IgD-negative memory B cell (primary cell): ENCODE results near the gene RSRC1. TPM values are rescaled to one million over a fixed set of nuclear protein-coding genes. Genes with fewer than 3 reads are reported as not detected.
A peak's percentile ranks its signal among the peaks of the same experiment; 100 is the strongest.
"Not testable (repeated sequence)": the region's sequence is repeated elsewhere in the genome, so short reads cannot be mapped to it uniquely, and the experiment has no call there.

ENCODE experiments used
- H3K27ac Mint-ChIP-seq, 3 donors: one replicate each; pipeline ENCODE4 v1.8.0; 2020 to 2022; ENCODE audit warnings: mild to moderate bottlenecking in 3 of 3, mixed read lengths in 3 of 3, moderate library complexity in 1 of 3
- H3K27me3 Mint-ChIP-seq: one replicate; pipeline ENCODE4 v1.8.0; 2021; ENCODE audit warnings: mixed read lengths
- H3K36me3 Mint-ChIP-seq: one replicate; pipeline ENCODE4 v1.8.0; 2020; ENCODE audit warnings: mild to moderate bottlenecking, mixed read lengths
- H3K4me1 Mint-ChIP-seq, 3 donors: one replicate each; pipeline ENCODE4 v1.8.0; 2020 to 2022; ENCODE audit warnings: mixed read lengths in 3 of 3, mild to moderate bottlenecking in 1 of 3
- H3K4me3 Mint-ChIP-seq, 4 donors: one replicate each; pipeline ENCODE4 v1.8.0; 2020 to 2022; ENCODE audit warnings: mild to moderate bottlenecking in 4 of 4, mixed read lengths in 4 of 4, moderate library complexity in 3 of 4
- H3K9me3 Mint-ChIP-seq, 3 donors: one replicate each; pipeline ENCODE4 v1.8.0; 2020 to 2021; ENCODE audit warnings: mixed read lengths in 3 of 3, mild to moderate bottlenecking in 1 of 3
- polyA plus RNA-seq: library from polyadenylated mRNA; unstranded; fragments of 300-500 nt; fragmentation: Illumina TruSeq; gene quantifications from one replicate; pipeline ENCODE4 v1.2.3, GENCODE V29; 2021

Gene RSRC1
- polyA plus RNA-seq, 1 donor from 2014 or later: 42.3 TPM

DNA sequence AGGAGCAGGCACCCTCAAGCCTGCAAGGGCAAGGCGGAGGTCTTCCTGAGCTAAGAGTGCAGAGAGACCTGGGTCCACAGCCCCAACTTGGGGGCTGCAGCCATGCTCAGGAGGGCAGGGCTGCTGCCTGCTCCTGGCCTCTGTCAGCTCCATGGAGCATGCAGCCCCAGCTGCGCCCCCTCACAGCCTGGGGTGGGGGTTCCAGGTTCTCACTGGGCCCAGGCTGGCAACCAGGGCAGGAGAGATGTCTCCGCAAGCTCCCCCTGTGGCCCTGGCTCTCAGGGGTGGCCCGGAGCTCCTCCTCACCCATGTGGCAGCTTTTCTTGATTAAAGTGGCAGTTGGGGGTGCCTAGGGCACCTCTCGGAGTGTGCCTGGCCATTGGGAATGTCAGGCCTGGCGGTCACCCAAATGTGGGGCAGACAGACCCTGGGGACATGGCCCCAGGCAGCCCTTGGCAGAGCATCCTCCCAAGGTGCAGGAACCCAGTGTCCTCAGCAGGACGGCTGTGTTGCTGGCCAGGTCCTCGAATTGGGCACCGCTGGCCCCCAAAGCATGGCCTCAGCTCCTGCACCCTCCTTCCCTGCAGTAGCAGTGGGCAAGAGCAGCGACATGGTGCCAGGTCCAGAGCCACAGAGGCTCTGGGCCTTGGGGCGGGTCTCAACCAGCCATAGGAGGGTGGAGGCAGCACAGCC, 251.0 kb downstream of the RSRC1 start:
- Mint-ChIP-seq H3K4me1 (peaks cover 0 to 4% (median 2%) of the 10 kb centered on the region in 3 donors), H3K27ac (no peak overlapping the region), H3K27me3 (no peaks in the 10 kb centered on the region), H3K36me3 (peaks cover 13% of the 10 kb centered on the region), H3K4me3 (no peak overlapping the region), H3K9me3 (peaks cover 0 to 8% (median 2%) of the 10 kb centered on the region in 3 donors)

DNA sequence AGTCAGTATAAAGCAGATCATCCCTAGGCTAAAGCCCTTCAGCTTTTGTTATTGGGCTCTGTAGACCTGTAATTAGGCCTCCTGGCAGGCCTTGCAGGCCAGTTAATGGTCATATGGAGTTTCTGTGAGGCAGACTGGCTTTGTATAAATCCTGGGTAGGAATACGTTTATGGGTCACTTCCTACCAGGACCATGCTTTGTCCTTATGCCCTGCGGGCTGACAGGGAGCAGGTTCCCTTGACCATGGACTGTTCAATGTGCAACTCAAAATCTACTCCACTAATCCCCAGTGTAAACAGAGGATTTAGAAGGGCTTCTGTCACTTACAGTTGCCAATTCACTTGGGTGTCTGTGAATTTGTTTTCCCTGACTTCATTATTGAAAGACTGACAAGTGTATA, 258.4 kb downstream of the RSRC1 start:
- no peaks in the 10 kb centered on the region for H3K27me3 Mint-ChIP-seq
- no peak overlapping the region for H3K27ac Mint-ChIP-seq
- peaks cover 0 to 8% (median 0%) of the 10 kb centered on the region in 3 donors for H3K9me3 Mint-ChIP-seq
- no peak overlapping the region for H3K4me3 Mint-ChIP-seq
- no peaks in the 10 kb centered on the region for H3K4me1 Mint-ChIP-seq
- H3K36me3 Mint-ChIP-seq: peaks cover 1% of the 10 kb centered on the region

DNA sequence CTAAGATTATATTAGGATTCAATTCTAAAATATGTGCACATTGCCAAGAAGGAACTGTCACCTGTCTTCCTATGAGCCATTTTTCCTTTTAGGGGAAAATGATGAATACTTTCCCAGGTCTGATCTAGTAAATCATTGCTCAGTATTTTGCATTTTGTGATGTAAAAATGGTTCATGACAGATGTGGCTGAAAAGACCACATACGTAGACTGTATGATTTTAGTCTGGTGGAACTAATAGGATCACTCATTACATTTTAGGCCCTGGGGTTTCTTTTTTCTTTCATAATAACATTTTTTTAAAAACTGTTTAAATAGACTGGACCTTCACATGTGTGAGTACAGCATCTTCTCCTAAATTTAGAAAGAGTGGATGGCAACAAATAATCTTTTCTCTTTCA, 259.4 kb downstream of the RSRC1 start:
- Mint-ChIP-seq H3K4me3 (no peak overlapping the region), H3K4me1 (no peaks in the 10 kb centered on the region), H3K36me3 (peaks cover 1% of the 10 kb centered on the region)

DNA sequence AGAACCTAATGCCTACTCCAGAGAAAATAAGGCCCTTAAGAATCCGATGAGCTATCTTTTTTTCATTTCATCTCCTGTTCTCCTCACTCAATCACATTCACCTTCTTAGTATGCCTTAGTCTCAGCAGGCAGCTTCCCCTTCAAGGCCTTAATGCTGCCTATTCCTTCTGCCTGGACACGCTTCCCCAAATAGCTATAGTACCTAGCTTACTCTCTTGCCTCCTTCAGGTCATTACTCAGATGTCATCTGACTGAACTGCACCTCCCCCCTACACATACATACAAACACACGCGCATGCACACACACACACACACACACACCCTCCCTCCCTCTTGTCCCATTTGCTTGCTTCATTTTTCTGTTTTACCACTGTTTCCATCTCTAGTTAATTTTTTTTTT, 269.6 kb downstream of the RSRC1 start:
- Mint-ChIP-seq H3K9me3 (peaks cover 0 to 2% (median 2%) of the 10 kb centered on the region in 3 donors), H3K27ac (no peak overlapping the region)

More for the DNA sequence above, 259.4 kb downstream of the RSRC1 start:
- H3K27me3 Mint-ChIP-seq: no peaks in the 10 kb centered on the region
- H3K27ac Mint-ChIP-seq: no peak overlapping the region
- peaks cover 0 to 8% (median 0%) of the 10 kb centered on the region in 3 donors for H3K9me3 Mint-ChIP-seq

DNA sequence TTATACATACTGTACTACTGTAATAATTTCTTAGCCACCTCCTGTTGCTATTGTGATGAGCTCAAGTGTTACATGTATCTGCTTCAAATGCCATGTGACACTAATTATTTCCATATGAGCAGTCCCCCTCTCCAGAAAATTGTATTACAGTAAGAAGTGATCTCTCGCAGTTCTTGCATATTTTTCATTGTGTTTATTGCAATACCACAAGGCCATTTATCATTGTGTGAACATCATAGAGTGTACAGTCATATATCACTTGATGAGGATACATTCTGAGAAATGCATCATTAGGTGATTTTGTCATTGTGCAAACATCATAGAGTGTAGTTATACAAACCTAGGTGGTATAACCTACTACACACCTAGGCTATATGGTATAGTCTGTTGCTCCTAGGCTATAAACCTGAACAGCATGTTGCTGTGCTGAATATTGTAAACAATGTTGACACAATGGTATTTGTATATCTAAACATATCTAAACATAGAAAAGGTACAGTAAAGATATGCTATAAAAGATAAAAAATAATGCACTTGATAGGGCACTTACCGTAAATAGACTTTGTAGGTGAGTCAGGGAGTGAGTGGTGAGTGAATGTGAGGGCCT, 271.5 kb downstream of the RSRC1 start:
- Mint-ChIP-seq H3K27me3 (no peaks in the 10 kb centered on the region), H3K4me1 (peaks cover 1 to 7% (median 4%) of the 10 kb centered on the region in 3 donors), H3K9me3 (peaks cover 0 to 2% (median 2%) of the 10 kb centered on the region in 3 donors), H3K36me3 (peaks cover 17% of the 10 kb centered on the region), H3K27ac (no peak overlapping the region), H3K4me3 (no peak overlapping the region)

More for the DNA sequence above, 269.6 kb downstream of the RSRC1 start:
- Mint-ChIP-seq H3K4me1 (peaks cover 1 to 7% (median 4%) of the 10 kb centered on the region in 3 donors), H3K27me3 (no peaks in the 10 kb centered on the region), H3K4me3 (no peak overlapping the region), H3K36me3 (peaks cover 19% of the 10 kb centered on the region)

DNA sequence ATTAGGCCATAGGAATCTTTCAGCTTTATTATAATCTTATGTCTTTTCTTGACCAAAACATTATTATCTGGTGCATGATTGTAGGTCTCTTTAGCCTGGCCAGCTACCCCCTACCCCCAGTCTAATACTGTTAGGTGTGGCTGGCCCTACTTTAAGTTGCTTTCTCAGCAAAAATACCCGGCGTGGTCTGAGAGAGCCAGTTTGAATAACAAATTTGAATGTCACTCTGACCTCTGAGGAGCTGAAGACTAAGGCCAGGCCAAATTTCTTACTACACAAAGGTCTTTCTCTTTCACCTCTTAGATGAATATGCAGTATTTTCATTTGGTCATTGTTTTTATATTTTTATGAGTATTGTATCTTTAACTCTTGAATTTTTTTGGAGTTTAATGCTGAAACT, 272.6 kb downstream of the RSRC1 start:
- Mint-ChIP-seq H3K4me3 (no peak overlapping the region), H3K27ac (no peak overlapping the region), H3K27me3 (no peaks in the 10 kb centered on the region), H3K9me3 (peaks cover 0 to 2% (median 2%) of the 10 kb centered on the region in 3 donors), H3K36me3 (peaks cover 14% of the 10 kb centered on the region), H3K4me1 (peaks cover 0 to 2% (median 1%) of the 10 kb centered on the region in 3 donors)

DNA sequence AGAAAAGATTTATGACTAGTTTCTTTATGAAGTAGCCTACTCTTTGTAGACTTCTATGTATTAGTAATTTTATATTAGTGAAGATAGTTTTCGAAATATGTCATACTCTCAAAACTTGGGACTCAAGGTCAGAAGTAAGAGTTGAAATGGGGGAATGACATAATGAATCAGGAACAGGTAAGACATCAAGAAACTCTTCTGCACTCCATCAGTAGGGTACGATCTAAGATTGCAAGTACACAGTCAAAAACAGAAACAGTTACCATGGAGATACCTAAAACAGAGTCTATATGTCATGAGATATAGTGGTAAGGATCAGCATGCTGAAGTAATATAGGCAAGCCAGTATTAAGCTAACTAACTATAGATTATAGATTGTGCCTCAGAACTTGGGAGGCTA, 274.1 kb downstream of the RSRC1 start:
- peaks cover 0 to 1% (median 0%) of the 10 kb centered on the region in 3 donors for H3K4me1 Mint-ChIP-seq
- H3K9me3 Mint-ChIP-seq: peaks cover 0 to 2% (median 0%) of the 10 kb centered on the region in 3 donors
- peaks cover 10% of the 10 kb centered on the region for H3K36me3 Mint-ChIP-seq
- peak overlapping the region in 1 of 3 donors; percentile 17 for H3K27ac Mint-ChIP-seq
- no peak overlapping the region for H3K4me3 Mint-ChIP-seq
- no peaks in the 10 kb centered on the region for H3K27me3 Mint-ChIP-seq

DNA sequence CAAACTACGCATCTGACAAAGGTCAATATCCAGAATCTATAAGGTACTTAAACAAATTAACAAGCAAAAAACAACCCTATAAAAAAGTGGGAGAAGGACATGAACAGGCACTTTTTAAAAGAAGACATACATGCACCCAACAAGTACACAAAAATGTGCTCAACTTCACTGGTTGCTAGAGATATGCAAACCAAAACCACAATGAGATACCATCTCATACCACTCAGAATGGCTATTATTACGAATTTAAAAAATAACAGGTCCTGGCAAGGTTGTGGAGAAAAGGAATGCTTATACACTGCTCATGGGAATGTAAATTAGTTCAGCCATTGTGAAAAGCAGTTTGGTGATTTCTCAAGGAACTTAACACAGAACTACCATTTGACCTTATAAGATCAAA, 285.5 kb downstream of the RSRC1 start:
- Mint-ChIP-seq H3K9me3 (peaks cover 9 to 33% (median 10%) of the 10 kb centered on the region in 3 donors), H3K4me3 (no peak overlapping the region), H3K36me3 (peaks cover 15% of the 10 kb centered on the region), H3K27ac (no peak overlapping the region), H3K4me1 (no peaks in the 10 kb centered on the region), H3K27me3 (no peaks in the 10 kb centered on the region)

DNA sequence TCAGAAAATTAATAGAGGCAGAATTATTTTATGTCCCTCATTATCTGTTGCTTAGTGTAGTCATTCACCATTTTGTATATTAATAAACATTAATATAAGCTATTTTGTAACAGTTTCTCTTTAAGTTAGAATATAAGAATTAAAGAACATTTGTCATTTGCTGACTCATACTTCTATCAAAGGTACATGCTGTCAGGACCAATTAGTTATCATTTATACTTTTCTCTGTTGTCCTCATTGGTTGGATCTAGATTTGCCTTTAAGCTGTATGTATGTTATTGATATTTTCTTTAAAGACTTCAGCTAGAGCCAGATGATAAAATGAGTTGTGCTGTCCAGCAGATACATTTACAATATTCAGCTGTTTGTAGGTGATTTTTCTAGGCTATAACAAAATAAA, 292.7 kb downstream of the RSRC1 start:
- Mint-ChIP-seq H3K27me3 (no peaks in the 10 kb centered on the region), H3K9me3 (peaks cover 0 to 2% (median 0%) of the 10 kb centered on the region in 3 donors), H3K36me3 (peaks cover 4% of the 10 kb centered on the region), H3K27ac (no peak overlapping the region), H3K4me3 (no peak overlapping the region), H3K4me1 (no peaks in the 10 kb centered on the region)

DNA sequence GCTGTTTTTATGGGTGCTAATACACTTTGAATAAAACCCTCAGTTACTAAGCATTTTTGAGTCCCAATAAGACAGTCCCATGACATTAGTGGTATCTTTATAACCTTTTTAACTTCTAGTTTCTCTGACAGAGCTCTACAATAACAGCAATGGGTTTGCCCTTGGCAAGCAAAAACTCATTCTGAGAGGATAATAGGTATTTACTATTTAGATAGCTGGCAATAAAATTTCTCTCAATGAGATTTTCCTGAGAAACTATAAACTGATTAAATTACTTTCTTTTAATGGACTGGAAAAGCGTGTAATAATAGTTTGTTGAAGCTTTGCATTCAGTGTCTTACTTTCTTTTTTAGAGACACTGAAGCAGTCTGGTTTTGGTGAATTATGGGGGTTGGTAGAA, 293.1 kb downstream of the RSRC1 start:
- no peaks in the 10 kb centered on the region for H3K9me3 Mint-ChIP-seq
- H3K27ac Mint-ChIP-seq: no peak overlapping the region
- no peak overlapping the region for H3K4me3 Mint-ChIP-seq
- no peaks in the 10 kb centered on the region for H3K27me3 Mint-ChIP-seq
- H3K4me1 Mint-ChIP-seq: no peaks in the 10 kb centered on the region
- peaks cover 2% of the 10 kb centered on the region for H3K36me3 Mint-ChIP-seq

DNA sequence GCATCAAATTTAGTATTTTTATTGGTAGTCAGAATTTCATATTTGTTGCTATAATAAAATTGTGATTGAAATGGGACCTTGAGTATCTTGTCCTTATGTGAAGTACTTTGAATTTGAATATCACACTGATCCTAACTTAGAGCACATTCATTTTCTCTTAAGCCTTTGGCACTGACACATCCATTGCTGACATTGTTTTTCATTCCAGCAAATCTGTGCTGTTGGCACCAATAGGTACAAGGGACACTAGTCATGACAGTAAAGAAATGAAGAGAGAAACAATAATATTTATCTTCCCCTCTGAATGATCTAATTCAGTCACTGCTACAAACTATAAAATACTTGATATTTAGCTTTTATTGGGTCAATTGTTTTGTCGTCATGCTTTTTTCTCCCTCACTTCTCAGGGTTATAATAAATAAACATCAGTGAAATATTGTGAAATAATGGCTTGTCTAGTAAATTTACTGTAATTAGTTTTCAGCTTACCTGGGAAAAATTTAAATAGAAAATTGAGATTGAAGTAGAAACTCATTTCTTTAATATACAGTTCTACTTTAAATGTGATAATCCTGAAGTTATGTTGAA, 294.3 kb downstream of the RSRC1 start:
- Mint-ChIP-seq H3K4me3 (no peak overlapping the region), H3K36me3 (peaks cover 2% of the 10 kb centered on the region), H3K27ac (no peak overlapping the region), H3K9me3 (no peaks in the 10 kb centered on the region), H3K4me1 (no peaks in the 10 kb centered on the region), H3K27me3 (no peaks in the 10 kb centered on the region)

DNA sequence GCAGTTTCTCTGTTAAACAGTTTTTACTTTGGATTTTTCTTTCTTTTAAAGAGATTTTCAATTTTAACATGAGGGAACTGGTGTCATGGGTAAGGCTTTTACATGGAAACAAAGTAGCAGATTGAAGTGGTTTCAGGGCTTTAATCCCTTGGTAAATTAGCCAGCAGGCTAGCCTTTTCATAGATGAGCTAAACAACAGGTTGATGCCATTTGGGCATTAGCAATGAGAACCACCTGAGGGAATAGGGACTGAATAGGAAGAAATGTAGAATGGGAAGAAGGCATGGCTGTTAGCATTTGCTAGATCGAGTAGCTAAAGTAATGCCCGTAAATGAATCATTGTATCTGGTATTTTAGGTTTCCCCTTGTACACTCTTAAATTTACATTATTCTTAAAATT, 295.6 kb downstream of the RSRC1 start:
- H3K36me3 Mint-ChIP-seq: peaks cover 4% of the 10 kb centered on the region
- no peaks in the 10 kb centered on the region for H3K4me1 Mint-ChIP-seq
- H3K27ac Mint-ChIP-seq: no peak overlapping the region
- no peaks in the 10 kb centered on the region for H3K9me3 Mint-ChIP-seq
- H3K27me3 Mint-ChIP-seq: no peaks in the 10 kb centered on the region
- H3K4me3 Mint-ChIP-seq: no peak overlapping the region

DNA sequence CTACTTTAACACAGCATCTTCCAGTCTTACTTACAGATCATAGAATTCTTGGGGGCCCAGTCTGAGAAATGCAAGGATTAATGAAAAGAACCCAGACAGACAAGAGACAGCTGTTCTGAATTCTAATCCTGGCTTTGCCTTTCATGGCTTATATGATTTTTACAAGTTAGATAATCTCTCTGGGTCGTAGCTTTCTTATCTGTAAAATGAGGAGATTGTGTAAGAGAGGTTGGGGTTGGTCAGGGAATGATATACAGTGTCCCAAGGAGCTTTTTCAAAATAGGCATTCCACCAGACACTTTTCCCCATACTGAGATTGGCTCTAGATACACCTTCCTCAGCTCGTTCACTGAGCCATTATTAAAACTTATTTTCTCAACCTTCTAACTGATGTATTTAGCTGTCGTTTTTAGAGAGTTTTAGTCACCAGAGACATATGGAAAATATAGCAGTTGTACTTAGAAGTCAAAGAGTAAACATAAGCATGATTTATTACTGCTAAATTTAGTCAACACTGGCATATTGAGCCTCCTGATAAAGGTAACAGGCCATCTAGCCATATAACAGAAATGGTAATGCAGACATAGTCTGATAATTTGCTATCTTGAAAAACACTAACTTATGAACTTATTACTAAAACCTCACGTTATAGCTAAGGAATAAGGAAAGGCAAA, 298.1 kb downstream of the RSRC1 start:
- H3K27ac Mint-ChIP-seq: no peak overlapping the region
- H3K4me1 Mint-ChIP-seq: no peaks in the 10 kb centered on the region
- no peaks in the 10 kb centered on the region for H3K27me3 Mint-ChIP-seq
- peaks cover 4% of the 10 kb centered on the region for H3K36me3 Mint-ChIP-seq
- no peak overlapping the region for H3K4me3 Mint-ChIP-seq
- peaks cover 0 to 4% (median 4%) of the 10 kb centered on the region in 3 donors for H3K9me3 Mint-ChIP-seq

DNA sequence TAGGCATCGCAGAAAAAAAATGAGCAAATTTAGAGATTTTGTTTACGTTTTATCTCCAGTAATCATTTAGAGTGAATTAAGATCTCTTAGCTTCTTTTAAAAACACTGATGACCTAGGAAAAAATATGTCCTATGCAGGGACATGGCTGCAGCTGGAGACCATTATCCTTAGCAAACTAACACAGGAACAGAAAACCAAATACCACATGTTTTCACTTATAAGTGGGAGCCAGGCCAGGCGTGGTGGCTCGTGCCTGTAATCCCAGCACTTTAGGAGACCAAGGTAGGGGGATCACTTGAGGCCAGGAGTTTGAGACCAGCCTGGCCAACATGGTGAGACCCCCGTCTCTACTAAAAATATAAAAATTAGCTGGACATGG, 298.6 kb downstream of the RSRC1 start:
- not testable (repeated sequence) for H3K27me3 Mint-ChIP-seq, H3K4me3 Mint-ChIP-seq, H3K36me3 Mint-ChIP-seq, H3K9me3 Mint-ChIP-seq, H3K4me1 Mint-ChIP-seq, H3K27ac Mint-ChIP-seq

DNA sequence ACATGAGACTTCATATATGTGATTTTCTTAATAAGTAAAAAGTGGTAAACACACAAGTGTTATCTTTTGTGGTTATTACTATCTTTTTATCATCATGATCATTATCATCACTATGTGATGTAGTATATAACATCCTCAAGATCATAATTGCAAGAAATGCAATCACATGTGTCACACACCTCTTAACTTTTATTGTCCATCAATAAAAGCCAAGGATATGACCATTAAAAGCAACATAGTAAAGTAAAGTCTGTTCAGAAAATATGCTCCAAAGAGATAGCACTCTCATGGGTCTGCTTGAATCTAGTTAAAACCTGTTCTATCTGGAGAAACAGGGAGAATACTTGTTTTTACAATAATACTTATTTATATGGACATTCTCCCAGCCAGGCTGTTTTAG, 308.1 kb downstream of the RSRC1 start:
- H3K9me3 Mint-ChIP-seq: peaks cover 0 to 2% (median 2%) of the 10 kb centered on the region in 3 donors
- H3K36me3 Mint-ChIP-seq: peaks cover 2% of the 10 kb centered on the region
- H3K27ac Mint-ChIP-seq: no peak overlapping the region
- peaks cover 0 to 5% (median 3%) of the 10 kb centered on the region in 3 donors for H3K4me1 Mint-ChIP-seq
- no peak overlapping the region for H3K4me3 Mint-ChIP-seq
- H3K27me3 Mint-ChIP-seq: no peaks in the 10 kb centered on the region
